GM12878 (cell line): ENCODE measurements around the gene EPDR1. TPM values are rescaled to one million over a fixed set of nuclear protein-coding genes. Genes with fewer than 3 reads are reported as not detected.

ENCODE experiments used
- DPF2 ChIP-seq: fragments of 450-650 bp; IDR thresholded peaks from 2 replicates; pipeline ENCODE4 v1.6.1; 2017; ENCODE audit warnings: mild to moderate bottlenecking
- EZH2 ChIP-seq: IDR thresholded peaks from 2 replicates; pipeline ENCODE4 v1.6.1; 2012; ENCODE audit warnings: low read depth, mild to moderate bottlenecking, control low read depth, inconsistent platforms, low read length, borderline replicate concordance; ENCODE audit not compliant: control insufficient read depth
- IRF4 ChIP-seq: IDR thresholded peaks from 2 replicates; pipeline ENCODE4 v1.6.1; 2011; ENCODE audit warnings: low read depth, low read length
- JUNB ChIP-seq: IDR thresholded peaks from 2 replicates; pipeline ENCODE4 v1.6.1; 2016; ENCODE audit warnings: antibody characterized with exemption, mild to moderate bottlenecking
- MEF2B ChIP-seq: fragments of 450-650 bp; IDR thresholded peaks from 2 replicates; pipeline ENCODE4 v1.6.1; 2018; ENCODE audit warnings: mild to moderate bottlenecking, moderate library complexity; ENCODE audit not compliant: partially characterized antibody, poor library complexity, severe bottlenecking
- MTA2 ChIP-seq: fragments of 450-650 bp; IDR thresholded peaks from 2 replicates; pipeline ENCODE4 v1.6.1; 2016; ENCODE audit warnings: low read depth, mild to moderate bottlenecking, moderate library complexity
- NFYA ChIP-seq: IDR thresholded peaks from 2 replicates; pipeline ENCODE4 v1.6.1; 2011; ENCODE audit warnings: low read depth, mild to moderate bottlenecking, low read length, improper control_type of control experiment, borderline replicate concordance
- NR2C1 ChIP-seq: fragments of 450-650 bp; IDR thresholded peaks from 2 replicates; pipeline ENCODE4 v1.6.1; 2017; ENCODE audit warnings: antibody characterized with exemption, mild to moderate bottlenecking, moderate library complexity
- PAX8 ChIP-seq: fragments of 450-650 bp; IDR thresholded peaks from 2 replicates; pipeline ENCODE4 v1.6.1; 2017; ENCODE audit warnings: mild to moderate bottlenecking, moderate library complexity
- POU2F2 ChIP-seq: IDR thresholded peaks from 3 replicates; pipeline ENCODE4 v1.6.1; 2011; ENCODE audit warnings: low read depth, mild to moderate bottlenecking, low read length, borderline replicate concordance
- REST ChIP-seq: IDR thresholded peaks from 2 replicates; pipeline ENCODE4 v1.6.1; 2012; ENCODE audit warnings: mild to moderate bottlenecking, low read depth, low read length
- RUNX3 ChIP-seq: IDR thresholded peaks from 2 replicates; pipeline ENCODE4 v1.6.1; 2012; ENCODE audit warnings: low read length, inconsistent platforms
- SMC3 ChIP-seq: IDR thresholded peaks from 2 replicates; pipeline ENCODE4 v1.6.1; 2011; ENCODE audit warnings: low read length, improper control_type of control experiment, borderline replicate concordance
- SPI1 ChIP-seq: IDR thresholded peaks from 2 replicates; pipeline ENCODE4 v1.6.1; 2011; ENCODE audit warnings: low read depth, mild to moderate bottlenecking, low read length, moderate library complexity, borderline replicate concordance; ENCODE audit not compliant: insufficient read depth
- SRF ChIP-seq, 2 experiments: IDR thresholded peaks; 2 replicates each; pipeline ENCODE4 v1.6.1; 2011; ENCODE audit warnings: low read depth in 2 of 2, low read length in 2 of 2, mild to moderate bottlenecking in 1 of 2, moderate library complexity in 1 of 2
- TBL1XR1 ChIP-seq: IDR thresholded peaks from 2 replicates; pipeline ENCODE4 v1.6.1; 2012; ENCODE audit warnings: low read depth, low read length, improper control_type of control experiment
- TCF7 ChIP-seq: IDR thresholded peaks from 2 replicates; pipeline ENCODE4 v1.6.1; 2014; ENCODE audit warnings: antibody characterized with exemption, borderline replicate concordance
- polyA plus RNA-seq, 11 experiments: library from polyadenylated mRNA; depleted of rRNA in 4 of 11; unstranded in 6 of 11; stranded (reverse) in 5 of 11; fragments of >200 nt; fragmentation: Nextera tagmentation in 4 of 11; fragmentation: Illumina TruSeq in 1 of 11; extraction: Ambion mirVana in 4 of 11; extraction: Trizol in 1 of 11; gene quantifications; 1 replicate in 1 of 11; 2 replicates in 10 of 11; pipeline versions ENCODE4 v1.2.1 to v1.2.3, GENCODE V29; 2011 to 2016; ENCODE audit warnings: inconsistent platforms in 2 of 11, missing spikeins in 2 of 11, low read depth in 1 of 11
- total RNA-seq, 4 experiments: library from RNA; depleted of rRNA in 3 of 4; stranded (reverse); fragments of >200 nt in 3 of 4; fragmentation: Illumina TruSeq in 1 of 4; extraction: Trizol in 1 of 4; gene quantifications; 2 replicates each; pipeline versions ENCODE4 v1.2.1 to v1.2.3, GENCODE V29; 2013 to 2021
- TF ChIP-seq, protein P1 (sequence below): fragments of 450-650 bp; IDR thresholded peaks from 2 replicates; pipeline ENCODE4 v1.6.1; 2017; ENCODE audit warnings: antibody characterized with exemption, mild to moderate bottlenecking, moderate library complexity
- TF ChIP-seq, protein P2 (sequence below): IDR thresholded peaks from 2 replicates; pipeline ENCODE4 v1.6.1; 2012; ENCODE audit warnings: low read length, inconsistent platforms
- TF ChIP-seq, protein P3 (sequence below): IDR thresholded peaks from 2 replicates; pipeline ENCODE4 v1.6.1; 2011; ENCODE audit warnings: low read depth, low read length, improper control_type of control experiment, borderline replicate concordance
- TF ChIP-seq, protein P4 (sequence below): fragments of 450-650 bp; IDR thresholded peaks from 2 replicates; pipeline ENCODE4 v1.6.1; 2014; ENCODE audit warnings: mild to moderate bottlenecking

EPDR1 gene
- total and polyA plus RNA-seq, 10 of the 15 experiments (the other 5 are each of a cell fraction or from before 2014, with no cell fraction given): 1.2 to 18.8 (median 4.7) TPM

GRCh38 chr7:37993060-37993501 is 72.6 kb downstream of the EPDR1 start (continued):
- TF ChIP-seq NR2C1 (0 out of 2 replicates have a peak, but pooled peaks have one; percentile 26), TBL1XR1 (no peak), SRF (IDR thresholded peaks at IDR 0.05; ENCODE audit: low read depth in 2 of 2, low read length in 2 of 2) (no peak), PAX8 (no peak), NFYA (no peak), TCF7 (no peak), RUNX3 (0 out of 2 replicates have a peak, but pooled peaks have one; percentile 32), JUNB (peak; percentile 25; the same call in 1 of the 2 replicates), REST (no peak), EZH2 (no peak), DPF2 (peak; percentile 64; the same call in 1 of the 2 replicates), SMC3 (no peak), IRF4 (peak; percentile 51; the same call in 1 of the 2 replicates), SPI1 (no peak), POU2F2 (no peak), MEF2B (no peak), MTA2 (no peak)
- TF ChIP-seq, protein P1, sequence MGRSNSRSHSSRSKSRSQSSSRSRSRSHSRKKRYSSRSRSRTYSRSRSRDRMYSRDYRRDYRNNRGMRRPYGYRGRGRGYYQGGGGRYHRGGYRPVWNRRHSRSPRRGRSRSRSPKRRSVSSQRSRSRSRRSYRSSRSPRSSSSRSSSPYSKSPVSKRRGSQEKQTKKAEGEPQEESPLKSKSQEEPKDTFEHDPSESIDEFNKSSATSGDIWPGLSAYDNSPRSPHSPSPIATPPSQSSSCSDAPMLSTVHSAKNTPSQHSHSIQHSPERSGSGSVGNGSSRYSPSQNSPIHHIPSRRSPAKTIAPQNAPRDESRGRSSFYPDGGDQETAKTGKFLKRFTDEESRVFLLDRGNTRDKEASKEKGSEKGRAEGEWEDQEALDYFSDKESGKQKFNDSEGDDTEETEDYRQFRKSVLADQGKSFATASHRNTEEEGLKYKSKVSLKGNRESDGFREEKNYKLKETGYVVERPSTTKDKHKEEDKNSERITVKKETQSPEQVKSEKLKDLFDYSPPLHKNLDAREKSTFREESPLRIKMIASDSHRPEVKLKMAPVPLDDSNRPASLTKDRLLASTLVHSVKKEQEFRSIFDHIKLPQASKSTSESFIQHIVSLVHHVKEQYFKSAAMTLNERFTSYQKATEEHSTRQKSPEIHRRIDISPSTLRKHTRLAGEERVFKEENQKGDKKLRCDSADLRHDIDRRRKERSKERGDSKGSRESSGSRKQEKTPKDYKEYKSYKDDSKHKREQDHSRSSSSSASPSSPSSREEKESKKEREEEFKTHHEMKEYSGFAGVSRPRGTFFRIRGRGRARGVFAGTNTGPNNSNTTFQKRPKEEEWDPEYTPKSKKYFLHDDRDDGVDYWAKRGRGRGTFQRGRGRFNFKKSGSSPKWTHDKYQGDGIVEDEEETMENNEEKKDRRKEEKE: no peak
- TF ChIP-seq, protein P2, sequence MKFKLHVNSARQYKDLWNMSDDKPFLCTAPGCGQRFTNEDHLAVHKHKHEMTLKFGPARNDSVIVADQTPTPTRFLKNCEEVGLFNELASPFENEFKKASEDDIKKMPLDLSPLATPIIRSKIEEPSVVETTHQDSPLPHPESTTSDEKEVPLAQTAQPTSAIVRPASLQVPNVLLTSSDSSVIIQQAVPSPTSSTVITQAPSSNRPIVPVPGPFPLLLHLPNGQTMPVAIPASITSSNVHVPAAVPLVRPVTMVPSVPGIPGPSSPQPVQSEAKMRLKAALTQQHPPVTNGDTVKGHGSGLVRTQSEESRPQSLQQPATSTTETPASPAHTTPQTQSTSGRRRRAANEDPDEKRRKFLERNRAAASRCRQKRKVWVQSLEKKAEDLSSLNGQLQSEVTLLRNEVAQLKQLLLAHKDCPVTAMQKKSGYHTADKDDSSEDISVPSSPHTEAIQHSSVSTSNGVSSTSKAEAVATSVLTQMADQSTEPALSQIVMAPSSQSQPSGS: no peak
- TF ChIP-seq, protein P3, sequence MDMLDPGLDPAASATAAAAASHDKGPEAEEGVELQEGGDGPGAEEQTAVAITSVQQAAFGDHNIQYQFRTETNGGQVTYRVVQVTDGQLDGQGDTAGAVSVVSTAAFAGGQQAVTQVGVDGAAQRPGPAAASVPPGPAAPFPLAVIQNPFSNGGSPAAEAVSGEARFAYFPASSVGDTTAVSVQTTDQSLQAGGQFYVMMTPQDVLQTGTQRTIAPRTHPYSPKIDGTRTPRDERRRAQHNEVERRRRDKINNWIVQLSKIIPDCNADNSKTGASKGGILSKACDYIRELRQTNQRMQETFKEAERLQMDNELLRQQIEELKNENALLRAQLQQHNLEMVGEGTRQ: no peak
- TF ChIP-seq, protein P4, sequence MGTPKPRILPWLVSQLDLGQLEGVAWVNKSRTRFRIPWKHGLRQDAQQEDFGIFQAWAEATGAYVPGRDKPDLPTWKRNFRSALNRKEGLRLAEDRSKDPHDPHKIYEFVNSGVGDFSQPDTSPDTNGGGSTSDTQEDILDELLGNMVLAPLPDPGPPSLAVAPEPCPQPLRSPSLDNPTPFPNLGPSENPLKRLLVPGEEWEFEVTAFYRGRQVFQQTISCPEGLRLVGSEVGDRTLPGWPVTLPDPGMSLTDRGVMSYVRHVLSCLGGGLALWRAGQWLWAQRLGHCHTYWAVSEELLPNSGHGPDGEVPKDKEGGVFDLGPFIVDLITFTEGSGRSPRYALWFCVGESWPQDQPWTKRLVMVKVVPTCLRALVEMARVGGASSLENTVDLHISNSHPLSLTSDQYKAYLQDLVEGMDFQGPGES: no peak
